Breast epithelium (tissue), 3 donors: Measurements from ENCODE around the gene TOX2.

ENCODE experiments used
- CTCF ChIP-seq, 3 donors: fragments of 450-650 bp; IDR thresholded peaks; one replicate each; pipeline ENCODE4 v1.5.1; 2016 to 2017; ENCODE audit warnings: antibody characterized with exemption in 3 of 3, mild to moderate bottlenecking in 3 of 3, moderate library complexity in 3 of 3
- POLR2A ChIP-seq: fragments of 450-650 bp; IDR thresholded peaks from one replicate; pipeline ENCODE4 v1.6.1; 2016; ENCODE audit warnings: antibody characterized with exemption, mild to moderate bottlenecking, moderate library complexity
- POLR2AphosphoS5 ChIP-seq, 3 donors: sonication (generic); formaldehyde crosslinking; IDR thresholded peaks; one replicate each; pipeline ENCODE4 v1.6.1; 2017; ENCODE audit warnings: antibody characterized with exemption in 3 of 3

- no peak for TF ChIP-seq POLR2A
- no peak for TF ChIP-seq CTCF (IDR thresholded peaks at IDR 0.05)
- TF ChIP-seq POLR2AphosphoS5 (IDR thresholded peaks at IDR 0.05) = no peak
Measured at GRCh38 chr20:44016525-44016924, 101.9 kb downstream of the TOX2 start.
